ENCODE data around the gene GJD2. TPM values are rescaled to one million over a fixed set of nuclear protein-coding genes. Genes with fewer than 3 reads are reported as not detected.

GJD2 gene
- total RNA-seq, 6 donors from 2014 or later = not detected

DNA sequence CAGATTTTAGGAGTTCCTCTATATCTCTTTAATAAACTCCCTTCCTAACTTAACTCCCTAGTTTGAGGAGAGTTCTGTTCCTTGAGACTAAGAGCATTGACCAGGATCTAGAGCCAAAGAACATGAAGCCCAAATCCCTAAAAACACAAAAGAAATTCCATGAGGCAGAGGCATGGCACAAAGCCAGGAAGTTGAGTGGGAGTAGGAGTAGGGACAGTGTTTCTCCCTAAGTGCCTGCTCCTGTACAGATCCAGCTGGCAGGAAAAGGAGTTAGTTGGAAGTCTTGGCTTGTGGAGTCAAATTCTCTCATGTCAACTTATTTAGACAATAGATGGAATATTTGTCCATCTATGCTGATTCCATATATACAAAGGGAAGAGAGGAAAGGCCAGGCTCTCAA is 29.2 kb upstream of the GJD2 start:
- Histone ChIP-seq H3K4me3 (no peak overlapping the region), H3K4me1 (no peaks in the 10 kb centered on the region), H3K27me3 (no peaks in the 10 kb centered on the region), H3K36me3 (no peaks in the 10 kb centered on the region), H3K27ac (no peak overlapping the region), H3K9me3 (no peaks in the 10 kb centered on the region)
- TF ChIP-seq, protein P1, sequence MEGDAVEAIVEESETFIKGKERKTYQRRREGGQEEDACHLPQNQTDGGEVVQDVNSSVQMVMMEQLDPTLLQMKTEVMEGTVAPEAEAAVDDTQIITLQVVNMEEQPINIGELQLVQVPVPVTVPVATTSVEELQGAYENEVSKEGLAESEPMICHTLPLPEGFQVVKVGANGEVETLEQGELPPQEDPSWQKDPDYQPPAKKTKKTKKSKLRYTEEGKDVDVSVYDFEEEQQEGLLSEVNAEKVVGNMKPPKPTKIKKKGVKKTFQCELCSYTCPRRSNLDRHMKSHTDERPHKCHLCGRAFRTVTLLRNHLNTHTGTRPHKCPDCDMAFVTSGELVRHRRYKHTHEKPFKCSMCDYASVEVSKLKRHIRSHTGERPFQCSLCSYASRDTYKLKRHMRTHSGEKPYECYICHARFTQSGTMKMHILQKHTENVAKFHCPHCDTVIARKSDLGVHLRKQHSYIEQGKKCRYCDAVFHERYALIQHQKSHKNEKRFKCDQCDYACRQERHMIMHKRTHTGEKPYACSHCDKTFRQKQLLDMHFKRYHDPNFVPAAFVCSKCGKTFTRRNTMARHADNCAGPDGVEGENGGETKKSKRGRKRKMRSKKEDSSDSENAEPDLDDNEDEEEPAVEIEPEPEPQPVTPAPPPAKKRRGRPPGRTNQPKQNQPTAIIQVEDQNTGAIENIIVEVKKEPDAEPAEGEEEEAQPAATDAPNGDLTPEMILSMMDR (IDR thresholded peaks at IDR 0.05) = no peak
- TF ChIP-seq POLR2A (IDR thresholded peaks at IDR 0.05) = no peak
- no peak for TF ChIP-seq POLR2AphosphoS5 (IDR thresholded peaks at IDR 0.05)
- TF ChIP-seq EP300 (IDR thresholded peaks at IDR 0.05) = no peak
- ATAC-seq (ENCODE audit: low FRiP score in 2 of 2) = no peak
- no peak for DNase-seq

DNA sequence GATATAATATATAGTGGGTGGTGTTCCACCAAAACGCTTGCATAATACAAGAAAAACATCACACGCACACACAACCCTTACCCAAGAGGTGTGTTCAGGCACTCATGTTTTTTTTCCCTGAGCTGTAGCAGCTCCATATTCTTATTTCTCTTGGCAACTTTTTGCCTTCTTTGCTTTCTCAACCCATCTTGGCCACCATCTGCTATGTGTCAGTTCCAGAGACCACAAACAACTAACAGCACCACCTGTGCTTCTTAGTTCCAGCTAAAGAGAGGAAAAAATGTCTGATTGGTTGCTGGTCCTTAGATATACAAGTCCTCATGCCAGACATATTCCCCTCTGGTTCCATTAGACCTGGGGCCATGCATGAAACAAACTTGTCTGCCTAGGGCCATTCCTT is 28.6 kb upstream of the GJD2 start:
- H3K36me3 ChIP-seq = no peaks in the 10 kb centered on the region
- no peak overlapping the region for H3K4me3 ChIP-seq
- WGBS, 2 donors = 92 to 93% methylated on average over 2 of the region's 2 CpGs
- TF ChIP-seq, protein P1 (IDR thresholded peaks at IDR 0.05) = no peak
- no peak for TF ChIP-seq POLR2AphosphoS5 (IDR thresholded peaks at IDR 0.05)
- no peak for TF ChIP-seq POLR2A (IDR thresholded peaks at IDR 0.05)
- no peak for TF ChIP-seq EP300 (IDR thresholded peaks at IDR 0.05)
- H3K4me1 ChIP-seq = no peaks in the 10 kb centered on the region
- H3K27ac ChIP-seq = no peak overlapping the region
- no peak for DNase-seq
- ATAC-seq (ENCODE audit: low FRiP score in 2 of 2) = no peak
- no peaks in the 10 kb centered on the region for H3K9me3 ChIP-seq
- no peaks in the 10 kb centered on the region for H3K27me3 ChIP-seq

DNA sequence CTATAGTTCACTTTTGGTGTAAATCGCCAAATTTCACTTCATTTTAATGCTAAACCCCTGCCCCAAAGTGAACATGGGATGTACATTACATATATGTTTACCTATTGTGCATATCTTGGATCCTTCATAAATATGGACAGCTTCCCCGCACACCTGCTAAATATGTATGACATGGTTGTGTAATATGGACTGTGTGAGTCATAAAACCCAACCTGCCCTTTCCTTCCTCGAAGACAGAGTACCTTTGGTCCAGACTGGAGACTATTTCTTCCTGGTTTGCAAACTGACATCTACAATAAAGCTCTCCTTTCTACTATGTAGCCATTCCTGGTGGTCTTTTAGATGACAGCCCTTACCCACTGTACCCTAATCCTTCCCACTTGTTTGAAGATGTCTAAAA is 28.1 kb upstream of the GJD2 start:
- no peaks in the 10 kb centered on the region for H3K4me1 ChIP-seq
- WGBS, 2 donors = 69 to 79% methylated on average over 3 of the region's 3 CpGs
- no peak overlapping the region for H3K4me3 ChIP-seq
- TF ChIP-seq POLR2AphosphoS5 (IDR thresholded peaks at IDR 0.05) (no peak), EP300 (IDR thresholded peaks at IDR 0.05) (no peak), POLR2A (IDR thresholded peaks at IDR 0.05) (no peak)
- TF ChIP-seq, protein P1 (IDR thresholded peaks at IDR 0.05) = no peak
- no peaks in the 10 kb centered on the region for H3K27me3 ChIP-seq
- DNase-seq = no peak
- H3K36me3 ChIP-seq = no peaks in the 10 kb centered on the region
- no peaks in the 10 kb centered on the region for H3K9me3 ChIP-seq
- ATAC-seq (ENCODE audit: low FRiP score in 2 of 2) = no peak
- no peak overlapping the region for H3K27ac ChIP-seq

DNA sequence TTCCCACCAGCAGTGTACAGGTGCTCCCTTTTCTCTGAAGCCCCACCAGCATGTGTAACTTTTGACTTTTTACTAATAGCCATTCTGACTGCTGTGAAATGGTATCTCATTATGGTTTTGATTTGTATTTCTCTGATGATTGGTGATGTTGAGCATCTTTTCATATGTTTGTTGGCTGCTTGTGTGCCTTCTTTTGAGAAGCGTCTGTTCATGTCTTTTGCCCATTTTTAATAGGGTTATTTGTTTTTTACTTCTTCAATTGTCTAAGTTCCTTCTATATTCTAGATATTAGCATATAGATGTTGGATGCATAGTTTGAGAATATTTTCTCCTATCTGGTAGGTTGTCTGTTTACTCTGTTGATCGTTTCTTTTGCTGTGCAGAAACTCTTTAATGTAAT is 25.9 kb upstream of the GJD2 start:
- Histone ChIP-seq H3K36me3 (no peaks in the 10 kb centered on the region), H3K4me3 (no peak overlapping the region), H3K27ac (no peak overlapping the region), H3K9me3 (no peaks in the 10 kb centered on the region), H3K27me3 (no peaks in the 10 kb centered on the region), H3K4me1 (no peaks in the 10 kb centered on the region)
- TF ChIP-seq EP300 (IDR thresholded peaks at IDR 0.05) (no peak), POLR2A (IDR thresholded peaks at IDR 0.05) (no peak), POLR2AphosphoS5 (IDR thresholded peaks at IDR 0.05) (no peak)
- TF ChIP-seq, protein P1 (IDR thresholded peaks at IDR 0.05) = no peak
- WGBS, 2 donors = 79 to 80% methylated on average over 2 of the region's 2 CpGs
- ATAC-seq (ENCODE audit: low FRiP score in 2 of 2) (no peak), DNase-seq (no peak)

DNA sequence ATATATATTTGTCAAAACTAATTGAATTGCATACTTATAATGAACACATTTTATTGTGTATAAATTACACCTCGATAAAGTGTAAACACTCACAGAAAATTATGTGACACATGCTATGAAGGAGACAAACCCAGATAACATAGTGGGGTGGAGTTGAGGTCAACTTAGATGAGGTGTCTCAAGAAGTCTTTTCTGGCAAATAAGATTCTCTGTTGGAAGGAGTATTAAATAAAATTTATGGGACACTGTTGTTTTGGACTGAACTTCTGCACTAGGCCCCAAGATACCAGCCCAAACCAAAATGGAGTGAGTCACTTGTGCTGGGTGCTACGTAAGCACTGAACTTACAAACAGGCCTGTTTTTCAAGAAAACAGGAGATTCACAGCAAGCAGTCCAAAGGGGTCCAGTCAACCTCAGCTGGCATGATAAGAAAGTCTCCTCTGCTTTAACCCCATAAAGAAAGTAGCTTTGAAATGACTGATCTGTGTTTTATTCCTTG is 21.9 kb upstream of the GJD2 start:
- Histone ChIP-seq H3K4me1 (no peaks in the 10 kb centered on the region), H3K27ac (no peak overlapping the region), H3K27me3 (no peaks in the 10 kb centered on the region), H3K4me3 (no peak overlapping the region), H3K36me3 (no peaks in the 10 kb centered on the region), H3K9me3 (no peaks in the 10 kb centered on the region)
- TF ChIP-seq EP300 (IDR thresholded peaks at IDR 0.05) (no peak), POLR2A (IDR thresholded peaks at IDR 0.05) (no peak), POLR2AphosphoS5 (IDR thresholded peaks at IDR 0.05) (no peak)
- TF ChIP-seq, protein P1 (IDR thresholded peaks at IDR 0.05) = no peak
- no peak for ATAC-seq (ENCODE audit: low FRiP score in 2 of 2)
- 44 to 67% methylated on average over 2 of the region's 2 CpGs for WGBS, 2 donors
- no peak for DNase-seq

Data from upper lobe of left lung (tissue), 6 donors.